ENCODE measurements around the gene ARHGEF1.

DNA sequence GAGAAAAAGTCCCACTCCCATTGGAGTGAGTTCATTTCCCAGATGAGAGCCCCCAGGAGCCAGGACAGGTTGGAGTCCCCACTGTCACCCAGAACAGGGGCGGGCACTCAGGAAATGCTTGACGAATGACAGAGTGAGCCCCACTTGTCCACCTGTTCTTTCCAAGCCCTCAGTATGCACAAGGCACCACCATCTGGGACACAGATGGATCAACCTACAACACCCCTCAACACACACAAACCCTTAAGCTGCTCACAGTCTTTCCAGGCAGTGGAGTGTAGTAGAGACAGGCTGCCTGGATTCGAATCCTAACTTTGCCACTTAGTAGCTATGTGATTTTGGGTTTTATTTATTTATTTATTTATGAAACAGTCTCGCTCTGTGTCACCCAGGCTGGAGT is 8.0 kb downstream of the ARHGEF1 start:
- peak; percentile 29; the same call in 1 of the 2 replicates for TF ChIP-seq POLR2A (IDR thresholded peaks at IDR 0.05; ENCODE audit: low read depth, low read length)
- 0 out of 2 replicates have a peak, but pooled peaks have one; percentile 35 for TF ChIP-seq POLR2AphosphoS5 (IDR thresholded peaks at IDR 0.05; ENCODE audit: low read depth, low read length)
